GM18870 (cell line): Measurements from ENCODE around the gene TBC1D8.

ENCODE experiments used
- ATAC-seq: cut with Tn5 transposase; IDR thresholded peaks from one replicate; pipeline ENCODE4 v1.9.1; 2021; ENCODE audit warnings: moderate library complexity; ENCODE audit not compliant: unreplicated experiment

Gene TBC1D8

DNA sequence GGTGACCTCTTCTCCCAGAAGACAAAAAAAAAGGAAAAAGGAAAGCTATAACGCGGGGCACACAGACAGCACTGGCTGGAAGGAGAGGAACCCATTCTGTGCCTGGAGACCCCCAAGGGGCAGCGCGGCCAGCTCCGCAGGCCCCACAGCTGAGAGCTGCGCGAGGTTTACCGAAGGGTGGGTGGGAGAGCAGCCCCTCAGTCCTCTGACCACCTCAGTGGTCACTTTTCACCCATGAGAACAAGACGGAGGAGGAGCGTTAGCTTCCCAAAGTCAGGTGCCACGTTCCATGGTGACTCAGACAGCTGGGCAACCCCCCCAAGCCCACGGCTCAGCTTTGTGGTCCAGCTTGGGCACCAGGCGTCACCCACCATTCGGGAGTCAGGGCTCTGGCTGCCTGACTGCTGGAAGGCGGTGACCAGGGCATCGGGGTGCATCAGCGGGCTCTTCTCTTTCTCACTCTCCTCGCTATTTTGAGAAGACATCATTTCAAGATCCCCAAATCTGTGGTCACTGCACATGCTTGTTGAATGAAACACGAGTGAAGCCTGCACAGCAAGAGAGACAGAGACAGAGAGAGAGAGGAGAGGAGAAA, 113.9 kb downstream of the TBC1D8 start:
- no peak for ATAC-seq

DNA sequence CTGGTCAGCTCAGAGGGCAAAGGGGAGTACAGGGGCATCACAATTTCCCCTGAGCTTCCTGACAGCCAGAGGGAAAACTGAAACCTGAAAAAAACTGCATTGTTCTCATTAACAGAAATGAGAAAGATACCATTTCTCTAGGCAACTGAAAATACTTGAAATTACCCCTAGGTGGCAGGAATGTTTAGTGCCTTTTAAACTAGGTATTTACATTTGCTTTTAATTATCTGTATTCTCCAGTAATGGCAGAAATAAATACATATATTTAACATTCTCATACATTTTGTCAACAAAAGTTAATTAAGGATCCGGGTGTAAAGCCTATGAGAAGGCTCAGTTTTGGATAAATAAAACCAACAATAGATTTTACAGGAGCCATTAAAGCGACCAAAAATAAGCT, 114.6 kb downstream of the TBC1D8 start:
- ATAC-seq: no peak

DNA sequence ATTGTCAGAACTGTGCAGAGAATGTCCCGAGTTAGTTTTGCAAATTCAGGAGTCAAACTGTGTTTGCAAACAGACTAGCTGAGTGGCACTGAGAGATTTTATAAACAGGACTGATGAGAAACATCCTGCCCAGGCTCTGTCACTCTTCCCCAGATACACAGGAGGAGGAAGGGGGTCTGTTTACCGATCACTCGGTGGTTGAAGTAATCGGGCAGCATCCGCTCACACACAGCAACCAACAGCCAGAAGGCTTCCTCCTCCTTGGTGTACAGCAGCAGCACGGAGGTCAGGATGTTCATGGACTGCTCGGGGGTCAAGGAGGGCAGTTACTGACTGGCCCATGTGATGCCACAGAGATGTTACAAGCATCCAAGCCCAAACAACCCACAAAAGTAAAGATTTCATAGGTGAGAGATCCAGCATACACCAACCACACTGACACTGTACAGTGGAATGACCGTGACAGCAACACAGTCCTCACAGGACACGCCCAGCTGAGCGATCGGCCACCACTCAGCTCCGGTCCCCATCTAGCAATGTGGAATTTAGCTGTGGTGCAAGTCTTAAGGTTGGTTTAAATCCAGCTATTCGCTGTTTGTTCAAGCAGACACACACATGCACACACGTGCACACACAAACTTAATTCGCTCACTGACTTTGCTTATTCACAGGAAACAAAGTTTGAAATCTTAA, 119.0 kb downstream of the TBC1D8 start:
- no peak for ATAC-seq

DNA sequence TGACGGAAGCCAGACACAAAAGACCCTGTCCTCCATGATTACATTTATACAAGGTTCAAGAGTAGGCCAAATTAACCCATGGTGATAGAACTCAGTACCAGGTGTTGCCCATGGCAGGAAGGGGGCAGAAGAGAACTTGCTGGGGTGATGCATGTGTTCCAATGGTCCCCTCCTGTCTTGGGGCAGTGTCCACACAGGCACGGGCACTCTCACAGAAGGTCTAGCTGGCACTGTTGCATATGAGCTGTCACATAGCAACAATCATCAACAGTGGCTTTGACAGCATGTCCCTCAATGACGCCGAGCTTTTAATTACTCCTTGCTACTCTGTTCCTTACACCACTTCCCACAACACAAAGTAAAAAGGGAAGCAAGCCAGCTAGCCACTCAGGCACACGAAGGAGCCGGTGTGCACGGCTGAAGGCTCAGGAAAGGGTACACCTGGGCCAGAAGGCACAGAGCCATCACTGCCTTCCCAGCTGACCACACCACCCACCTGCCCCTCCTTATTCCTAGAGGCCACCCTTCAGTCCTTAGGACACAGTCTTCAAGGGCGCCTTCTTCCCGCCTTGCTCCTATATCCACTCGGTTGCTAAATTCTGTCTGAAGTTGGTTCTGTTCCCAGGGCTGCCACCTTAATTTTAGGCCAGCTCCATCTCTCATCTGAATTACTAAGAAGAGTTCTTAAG, 120.2 kb downstream of the TBC1D8 start:
- no peak for ATAC-seq

DNA sequence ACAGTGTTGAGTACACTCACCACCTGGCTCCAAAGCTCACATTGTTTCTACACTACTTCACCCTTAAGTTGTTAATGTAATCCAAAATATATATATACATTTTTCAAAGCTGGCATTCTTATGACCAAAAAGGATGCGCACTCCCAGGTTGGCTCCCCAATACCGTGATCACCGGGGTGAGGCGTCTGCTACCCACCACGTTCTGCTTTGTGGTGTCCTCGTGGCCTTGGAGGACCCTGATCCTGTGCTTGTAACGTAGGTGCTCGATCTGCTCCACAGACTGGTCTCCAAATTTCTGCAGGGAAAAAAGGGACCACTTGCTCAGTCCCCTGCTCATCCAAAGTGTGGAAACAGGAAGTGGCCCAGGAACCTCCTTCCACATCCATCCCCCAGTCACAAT, 123.3 kb downstream of the TBC1D8 start:
- no peak for ATAC-seq

DNA sequence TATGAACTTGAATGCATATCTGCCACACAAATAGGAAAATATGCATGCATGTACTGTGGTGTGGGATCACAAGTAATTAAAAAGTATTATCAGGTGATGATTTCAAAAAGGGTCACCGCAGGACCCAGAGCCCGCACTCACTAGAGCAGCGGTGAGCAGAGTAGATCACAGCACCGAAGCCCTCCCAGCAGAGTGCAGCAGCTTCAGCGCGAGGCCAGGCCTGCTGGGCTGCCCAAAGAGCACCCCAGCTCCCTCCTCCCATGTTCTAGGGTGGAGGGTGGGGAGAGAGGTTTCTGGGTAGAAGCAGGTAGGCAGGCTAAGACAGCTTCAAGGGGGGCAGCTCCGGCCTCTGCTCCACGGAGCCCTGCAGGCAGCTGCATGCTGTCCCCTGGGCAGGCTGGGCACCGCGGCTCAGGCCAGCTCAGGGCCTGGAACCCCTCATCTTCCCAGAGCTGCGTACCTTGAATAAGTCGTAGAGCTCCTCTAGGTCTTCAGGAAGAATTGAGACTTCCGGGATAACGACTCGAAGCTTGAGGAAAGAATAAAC, 124.2 kb downstream of the TBC1D8 start:
- no peak for ATAC-seq

DNA sequence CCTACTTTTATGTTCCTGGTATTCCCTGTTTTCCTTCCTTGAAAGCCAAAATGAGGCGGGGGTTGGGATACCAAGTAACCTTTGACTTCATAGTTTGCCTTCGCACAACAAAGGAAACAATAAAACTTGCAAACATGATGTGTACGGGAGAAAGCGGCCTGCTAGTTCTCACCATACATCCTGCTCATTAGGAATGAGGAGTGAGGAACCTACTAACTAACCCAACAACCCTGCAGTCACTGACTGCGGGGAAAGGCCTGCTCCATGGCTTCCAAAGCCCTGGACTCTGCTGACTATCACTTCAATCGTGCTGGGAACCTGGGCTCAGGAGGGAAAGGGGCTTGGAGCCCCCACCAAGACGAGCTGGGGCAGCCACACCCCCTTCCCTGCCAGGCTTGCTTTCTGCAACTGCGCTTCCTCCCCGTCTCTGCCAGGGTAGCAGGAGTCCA, 124.9 kb downstream of the TBC1D8 start:
- no peak for ATAC-seq

DNA sequence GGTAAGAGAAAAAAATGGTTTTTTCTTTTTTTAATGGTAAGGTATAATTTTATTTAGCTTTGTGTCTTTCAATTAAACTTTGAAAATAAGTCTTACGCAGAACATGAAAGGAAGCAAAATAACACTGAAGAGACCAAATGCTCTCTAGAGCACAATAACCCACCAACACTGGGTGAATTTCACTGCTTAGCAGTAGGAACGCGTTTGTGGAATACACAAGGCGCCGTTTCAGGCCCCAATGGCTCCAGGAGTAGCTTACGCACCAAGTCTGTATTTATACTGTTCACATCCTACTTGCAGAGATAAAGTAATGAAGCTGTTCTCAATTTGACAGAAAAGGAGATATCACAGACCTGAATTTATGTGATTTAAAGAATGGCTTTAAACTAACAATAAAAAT, 125.6 kb downstream of the TBC1D8 start:
- ATAC-seq: no peak

DNA sequence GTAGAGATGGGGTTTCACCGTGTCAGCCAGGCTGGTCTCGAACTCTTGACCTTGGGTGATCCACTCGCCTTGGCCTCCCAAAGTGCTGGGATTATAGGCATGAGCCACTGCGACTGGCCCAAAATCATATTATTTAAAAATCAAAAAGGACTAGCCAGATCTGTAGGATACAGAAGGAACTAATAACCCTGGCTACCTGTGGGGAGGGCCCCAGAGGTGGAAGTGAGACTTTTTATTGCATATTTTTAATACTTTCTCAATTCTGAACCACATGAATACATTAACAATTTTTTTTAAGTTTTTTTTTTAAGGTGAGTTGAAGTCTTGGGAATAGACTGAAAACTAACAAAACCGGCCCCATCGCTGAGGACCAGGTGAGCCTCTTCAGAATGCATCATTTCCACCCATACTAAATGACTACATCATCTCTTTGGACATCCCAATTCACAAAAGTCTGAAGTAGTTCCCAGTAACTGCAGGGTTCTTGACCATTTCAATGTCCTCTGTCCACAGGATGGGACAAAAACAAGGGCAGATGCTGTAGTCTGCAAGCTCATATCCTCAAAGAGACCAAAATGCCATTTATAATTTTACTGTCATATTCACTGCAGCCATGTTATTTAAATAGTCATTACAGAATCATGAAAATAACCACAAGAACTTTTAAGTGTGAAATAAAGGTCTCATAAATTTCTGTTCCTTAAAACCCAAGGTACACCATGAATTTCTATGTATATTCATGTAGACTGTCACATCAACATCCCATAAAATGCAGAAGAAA, 127.7 kb downstream of the TBC1D8 start:
- no peak for ATAC-seq

DNA sequence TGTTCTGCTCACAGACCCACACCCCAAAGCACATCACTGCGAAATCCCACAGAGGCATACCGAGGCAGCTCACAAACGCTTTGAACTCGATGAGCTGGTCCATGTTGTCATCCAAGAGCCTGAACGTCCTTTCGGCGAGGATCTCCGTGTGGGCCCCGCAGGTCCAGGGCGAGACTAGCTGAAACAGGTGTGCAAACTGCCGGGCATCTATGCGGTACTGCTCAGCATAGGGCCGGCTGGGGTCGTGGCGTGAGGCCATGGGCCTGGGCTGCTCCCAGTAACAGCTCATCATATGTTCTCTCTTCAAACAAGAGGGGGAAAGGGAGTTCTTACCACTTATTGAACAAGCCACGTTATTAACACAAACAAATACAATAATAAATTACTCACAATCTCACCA, 129.0 kb downstream of the TBC1D8 start:
- no peak for ATAC-seq

DNA sequence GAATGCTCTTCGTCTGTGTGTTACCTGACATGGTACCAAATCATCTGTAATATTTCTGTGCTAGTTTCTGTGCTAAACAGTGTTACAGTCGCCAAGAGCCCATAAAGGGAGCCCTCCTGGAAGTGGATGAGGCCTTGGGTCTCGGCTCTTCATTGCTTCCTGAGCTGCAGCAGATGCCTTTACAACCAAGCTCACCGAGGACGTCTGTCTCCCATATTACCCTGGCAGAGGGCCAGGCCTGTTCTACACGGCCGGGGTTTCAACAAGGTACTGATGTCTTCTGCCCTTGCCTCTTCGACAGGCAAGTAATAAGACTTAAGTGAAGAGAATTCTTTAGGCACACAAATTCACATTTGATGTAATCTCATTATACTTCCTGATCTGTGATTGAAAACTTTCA, 132.2 kb downstream of the TBC1D8 start:
- ATAC-seq: no peak

DNA sequence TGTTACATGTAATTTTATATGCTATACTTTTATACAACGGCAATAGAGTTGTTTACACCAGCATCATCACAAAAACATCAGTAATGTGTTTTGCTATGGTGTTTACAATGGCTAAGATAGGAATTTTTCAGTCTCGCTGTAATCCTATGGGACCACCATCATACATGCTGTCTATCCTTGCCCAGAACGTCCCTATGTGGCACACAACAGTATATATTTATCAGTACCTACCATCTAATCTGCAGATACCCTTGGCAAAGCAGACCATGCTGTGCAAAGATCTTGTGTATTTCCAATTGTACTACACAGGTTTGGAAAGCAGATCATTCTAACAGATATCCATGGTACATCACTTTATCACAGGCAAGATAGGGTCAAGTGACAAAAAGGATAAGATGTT, 133.8 kb downstream of the TBC1D8 start:
- ATAC-seq: no peak

DNA sequence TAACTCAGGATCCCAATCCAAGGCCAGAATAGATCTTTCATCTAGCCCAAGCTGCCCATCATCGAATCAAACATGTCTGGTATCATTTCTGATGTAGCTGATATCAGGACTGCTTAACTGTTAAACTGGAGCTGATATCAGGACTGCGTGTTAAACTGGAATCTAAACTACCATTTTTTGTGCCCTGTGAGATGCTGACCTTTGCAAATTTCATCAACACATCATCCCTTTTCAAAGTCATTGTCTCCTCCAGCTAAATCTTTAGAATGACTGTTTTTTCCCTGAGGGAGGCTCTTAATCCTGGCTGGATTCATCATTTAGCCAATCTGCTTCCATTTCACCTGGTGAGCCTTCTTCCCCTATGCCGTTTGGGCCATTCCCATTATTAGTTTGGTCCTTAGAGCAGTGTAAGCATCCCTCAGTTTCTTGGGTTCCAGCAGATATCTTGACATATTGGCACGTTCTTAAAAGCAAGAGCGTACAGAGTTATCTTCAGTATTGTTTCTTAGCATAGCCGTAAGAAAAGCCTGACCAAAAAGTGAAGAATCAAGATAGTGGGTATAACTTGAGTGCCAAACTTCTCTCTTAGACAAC, 136.8 kb downstream of the TBC1D8 start:
- no peak for ATAC-seq

DNA sequence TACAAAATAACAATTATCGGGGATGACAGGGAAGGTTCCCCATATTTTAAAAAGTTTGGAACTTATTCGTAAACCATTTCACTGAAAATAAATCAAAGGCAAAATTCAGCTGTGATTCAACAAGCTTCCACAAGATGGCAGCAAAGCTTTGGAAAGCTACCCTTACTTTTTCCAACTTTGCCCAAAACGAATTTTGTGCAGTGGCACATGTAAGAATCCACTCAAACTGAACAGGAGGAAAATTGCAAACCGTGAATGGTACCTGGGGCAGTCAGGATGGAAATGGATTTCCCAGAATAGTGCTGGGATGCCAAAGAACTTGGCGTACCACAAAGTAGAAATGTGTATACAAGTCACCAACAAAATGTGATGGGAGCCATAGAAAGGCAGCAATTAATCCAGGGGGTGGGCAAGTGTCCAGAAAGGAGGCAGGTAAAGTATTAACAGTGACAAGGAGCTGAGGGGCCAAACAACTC, 138.4 kb downstream of the TBC1D8 start:
- no peak for ATAC-seq

DNA sequence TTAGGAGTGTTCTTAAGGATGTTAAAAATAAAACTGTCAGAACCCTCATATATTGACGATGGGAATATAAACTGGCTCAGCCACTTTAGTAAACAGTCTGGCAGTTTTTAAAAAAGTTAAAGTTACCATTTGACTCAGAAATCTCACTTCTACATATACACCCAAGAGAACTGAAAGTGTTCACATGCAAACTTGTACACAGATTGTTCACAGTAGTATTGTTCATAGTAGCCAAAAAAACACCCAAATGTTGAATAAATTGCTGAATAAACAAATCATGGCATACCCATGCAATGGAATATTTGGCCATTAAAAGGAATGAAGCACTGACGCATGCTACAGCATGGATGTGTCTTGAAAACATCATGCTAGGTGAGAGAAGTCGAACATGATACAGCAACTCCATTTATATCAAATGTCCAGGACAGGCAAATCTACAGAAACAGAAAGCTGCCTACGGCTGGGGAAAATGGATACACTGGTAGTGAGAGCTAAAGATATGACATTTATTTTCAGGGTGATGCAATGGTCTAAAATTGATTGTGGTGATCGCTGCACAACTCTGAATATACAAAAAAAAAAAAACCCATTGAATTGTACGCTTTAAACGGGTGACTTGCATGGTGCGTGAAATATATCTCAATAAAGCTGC, 139.0 kb downstream of the TBC1D8 start:
- ATAC-seq: peak; percentile 95

DNA sequence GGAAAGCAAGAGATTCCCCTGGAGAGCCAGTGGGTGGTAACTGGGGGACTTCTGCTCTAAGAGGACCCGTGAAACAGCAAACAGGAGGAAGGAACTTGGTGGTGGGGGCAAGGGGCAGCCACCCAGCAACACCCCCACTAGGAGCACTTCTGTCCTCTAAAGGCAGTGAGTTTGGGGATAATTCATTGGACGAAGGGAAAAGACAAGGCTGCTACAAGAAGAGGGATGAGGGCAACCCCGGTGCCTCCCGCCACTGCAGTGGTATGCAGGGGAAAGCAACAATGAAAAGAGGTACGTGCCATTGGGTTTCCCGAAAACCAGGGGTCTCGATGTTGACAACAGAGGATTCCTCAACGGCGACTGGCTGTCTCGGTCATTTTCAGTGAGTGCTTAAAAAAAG, 140.0 kb downstream of the TBC1D8 start:
- no peak for ATAC-seq

DNA sequence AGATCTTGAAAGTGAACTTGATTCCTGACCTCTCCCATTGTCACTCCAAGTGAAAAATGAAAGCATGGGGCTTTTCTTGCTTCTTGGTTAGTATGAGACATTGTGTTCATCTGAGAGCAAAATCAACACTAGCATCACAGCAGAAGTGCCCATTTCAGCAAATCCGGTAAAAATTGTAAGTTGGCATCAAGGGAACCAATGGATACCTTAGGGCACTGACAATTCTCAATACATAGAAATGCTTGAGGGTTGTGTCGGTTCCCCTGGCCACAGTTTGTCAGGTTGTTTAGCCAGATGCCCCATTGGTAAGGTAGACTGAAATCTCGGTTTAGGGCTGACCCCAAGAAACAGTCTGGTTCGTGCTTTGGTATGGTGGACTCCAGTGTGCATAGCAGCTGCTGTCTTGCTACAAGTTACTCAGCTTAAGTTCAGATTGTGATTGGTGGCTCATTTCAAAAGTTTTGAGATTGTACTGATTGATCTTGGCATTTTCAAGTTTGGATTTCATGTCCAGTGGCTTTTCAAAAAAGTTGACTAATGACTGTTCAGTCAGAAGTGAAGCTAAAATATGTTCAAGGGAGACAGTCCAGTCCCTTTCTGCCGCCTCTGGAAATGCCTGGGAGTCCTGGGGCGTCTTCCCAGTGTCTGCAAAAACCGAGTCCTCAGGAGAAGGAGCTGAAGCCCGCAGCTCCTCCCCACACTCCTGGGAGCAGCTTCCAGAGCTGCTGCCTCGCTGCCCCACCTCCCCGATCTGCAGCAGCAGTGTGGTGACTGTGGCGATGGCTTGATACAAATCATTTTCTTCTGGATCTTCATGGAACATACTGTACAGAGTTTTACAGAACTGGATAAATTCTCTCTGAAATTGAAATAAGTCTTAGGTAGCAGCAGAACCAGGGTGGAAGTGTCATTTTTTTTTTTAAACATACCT, 143.5 kb downstream of the TBC1D8 start:
- ATAC-seq: no peak

DNA sequence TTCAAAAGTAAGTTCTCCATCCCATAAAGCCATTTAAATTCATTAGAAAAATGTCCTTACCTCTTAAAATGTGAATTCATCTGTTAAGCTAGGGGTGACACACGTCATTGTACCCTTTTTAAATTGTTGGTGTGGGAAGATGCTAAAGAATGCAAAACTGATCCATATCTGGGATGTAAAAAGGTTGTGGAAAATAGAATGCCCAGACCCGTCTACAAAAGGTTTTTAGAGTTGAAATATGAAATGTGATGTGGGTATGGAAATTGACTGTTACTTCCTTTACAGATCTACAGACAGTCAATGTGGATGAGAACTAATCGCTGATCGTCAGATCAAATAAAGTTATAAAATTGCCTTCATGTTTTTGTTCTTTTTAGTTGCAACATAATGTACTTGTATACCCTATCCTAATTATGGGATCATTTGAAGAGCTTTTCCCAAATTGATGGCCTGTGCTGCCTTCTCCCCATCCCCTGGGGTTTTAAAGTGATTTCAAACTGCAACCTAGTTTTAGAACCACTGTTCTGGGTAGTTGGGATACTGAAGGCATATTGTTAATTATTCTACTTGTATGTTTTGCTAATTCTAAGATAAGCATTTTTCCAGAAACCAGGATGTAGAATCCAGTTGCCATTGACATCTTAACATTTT, 145.0 kb downstream of the TBC1D8 start:
- no peak for ATAC-seq
